Ovary (tissue), 3 donors: ENCODE measurements around the gene FARSB.

Experiments
- POLR2A ChIP-seq: fragments of 450-650 bp; IDR thresholded peaks from one replicate; pipeline ENCODE4 v1.6.1; 2017; ENCODE audit warnings: antibody characterized with exemption, mild to moderate bottlenecking, moderate library complexity
- TF ChIP-seq, protein P1 (sequence below), 3 donors: fragments of 450-650 bp in 2 of 3; fragments of 200-600 bp in 1 of 3; IDR thresholded peaks; one replicate each; pipeline versions ENCODE4 v1.5.1 to v1.8.0; 2016 to 2022; ENCODE audit warnings: antibody characterized with exemption in 3 of 3, mild to moderate bottlenecking in 1 of 3
- donor health status: DM: no; HTN: no; CAD: no.

DNA sequence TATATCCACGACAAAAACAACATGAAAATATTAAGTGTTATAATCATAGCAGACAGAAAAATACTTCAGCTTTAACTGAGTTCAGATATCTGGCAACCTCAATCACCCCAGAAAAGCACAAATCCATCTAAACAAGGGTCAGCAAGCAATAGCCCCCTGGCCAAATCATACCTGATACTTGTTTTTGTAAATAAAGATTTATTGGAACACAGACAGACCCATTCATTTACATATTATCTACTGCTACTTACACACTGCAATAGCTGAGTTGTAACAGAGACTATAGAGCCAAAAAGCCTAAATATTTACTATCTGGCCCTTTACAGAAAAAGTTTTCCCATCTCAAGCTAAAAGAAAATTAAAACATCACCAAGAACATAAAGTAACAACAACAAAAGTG, 12.8 kb downstream of the FARSB start:
- TF ChIP-seq, protein P1, sequence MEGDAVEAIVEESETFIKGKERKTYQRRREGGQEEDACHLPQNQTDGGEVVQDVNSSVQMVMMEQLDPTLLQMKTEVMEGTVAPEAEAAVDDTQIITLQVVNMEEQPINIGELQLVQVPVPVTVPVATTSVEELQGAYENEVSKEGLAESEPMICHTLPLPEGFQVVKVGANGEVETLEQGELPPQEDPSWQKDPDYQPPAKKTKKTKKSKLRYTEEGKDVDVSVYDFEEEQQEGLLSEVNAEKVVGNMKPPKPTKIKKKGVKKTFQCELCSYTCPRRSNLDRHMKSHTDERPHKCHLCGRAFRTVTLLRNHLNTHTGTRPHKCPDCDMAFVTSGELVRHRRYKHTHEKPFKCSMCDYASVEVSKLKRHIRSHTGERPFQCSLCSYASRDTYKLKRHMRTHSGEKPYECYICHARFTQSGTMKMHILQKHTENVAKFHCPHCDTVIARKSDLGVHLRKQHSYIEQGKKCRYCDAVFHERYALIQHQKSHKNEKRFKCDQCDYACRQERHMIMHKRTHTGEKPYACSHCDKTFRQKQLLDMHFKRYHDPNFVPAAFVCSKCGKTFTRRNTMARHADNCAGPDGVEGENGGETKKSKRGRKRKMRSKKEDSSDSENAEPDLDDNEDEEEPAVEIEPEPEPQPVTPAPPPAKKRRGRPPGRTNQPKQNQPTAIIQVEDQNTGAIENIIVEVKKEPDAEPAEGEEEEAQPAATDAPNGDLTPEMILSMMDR (IDR thresholded peaks at IDR 0.05), result no peak
- no peak for TF ChIP-seq POLR2A
